Gastroesophageal sphincter (tissue), 4 donors: ENCODE measurements around the gene TRERF1. TPM values are rescaled to one million over a fixed set of nuclear protein-coding genes. Genes with fewer than 3 reads are reported as not detected.

Experiments used
- ATAC-seq: fragments of 150-250 bp; one replicate; pipeline ENCODE4 v1.9.1; 2016; ENCODE audit warnings: mild to moderate bottlenecking, moderate library complexity
- H3K27ac ChIP-seq, 4 donors: fragments of 200-600 bp; sonication (generic) in 3 of 4; 1 replicate in 3 of 4; 2 replicates in 1 of 4; pipeline ENCODE4 v1.5.1; 2016 to 2019
- H3K27me3 ChIP-seq: fragments of 200-600 bp; sonication (generic); one replicate; pipeline ENCODE4 v1.5.1; 2019
- H3K36me3 ChIP-seq, 2 donors: fragments of 200-600 bp; sonication (generic); one replicate each; pipeline ENCODE4 v1.5.1; 2019; ENCODE audit warnings: control low read depth in 1 of 2
- H3K4me1 ChIP-seq, 3 donors: fragments of 200-600 bp; sonication (generic); 1 replicate in 2 of 3; 2 replicates in 1 of 3; pipeline ENCODE4 v1.5.1; 2016 to 2019; ENCODE audit warnings: control low read depth in 2 of 3
- H3K4me3 ChIP-seq, 2 donors: fragments of 200-600 bp; sonication (generic); one replicate each; pipeline ENCODE4 v1.5.1; 2019; ENCODE audit warnings: mild to moderate bottlenecking in 1 of 2, moderate library complexity in 1 of 2
- H3K9me3 ChIP-seq, 3 donors: fragments of 200-600 bp; sonication (generic); one replicate each; pipeline ENCODE4 v1.5.1; 2017 to 2019; ENCODE audit warnings: control low read depth in 2 of 3
- EP300 ChIP-seq: sonication (generic); formaldehyde crosslinking; IDR thresholded peaks from one replicate; pipeline ENCODE4 v1.6.1; 2017; ENCODE audit warnings: antibody characterized with exemption, mild to moderate bottlenecking
- POLR2A ChIP-seq, 2 donors: fragments of 450-650 bp; IDR thresholded peaks; one replicate each; pipeline ENCODE4 v1.6.1; 2017; ENCODE audit warnings: antibody characterized with exemption in 2 of 2, mild to moderate bottlenecking in 2 of 2, moderate library complexity in 1 of 2
- POLR2AphosphoS5 ChIP-seq: sonication (generic); formaldehyde crosslinking; IDR thresholded peaks from one replicate; pipeline ENCODE4 v1.6.1; 2017; ENCODE audit warnings: antibody characterized with exemption
- WGBS, 2 donors: methylation state at CpG; one replicate each; pipeline ENCODE4 v1.1.5; 2018; ENCODE audit warnings: low coverage in 1 of 2; 5-methylcytosine and 5-hydroxymethylcytosine counted together
- total RNA-seq, 4 donors: library from RNA; depleted of rRNA; stranded (reverse); fragments of >200 nt; gene quantifications; one replicate each; pipeline ENCODE4 v1.1.0, GENCODE V29; 2016
- TF ChIP-seq, protein P1 (sequence below), 4 experiments: fragments of 200-600 bp in 2 of 4; fragments of 450-650 bp in 2 of 4; sonication (generic) in 1 of 4; IDR thresholded peaks; one replicate each; pipeline ENCODE4 v1.5.1; 2017 to 2019; ENCODE audit warnings: antibody characterized with exemption in 4 of 4, mild to moderate bottlenecking in 2 of 4, moderate library complexity in 2 of 4

Gene TRERF1
- total RNA-seq, 4 donors from 2014 or later, result 3.2 to 7.4 (median 5.4) TPM

DNA sequence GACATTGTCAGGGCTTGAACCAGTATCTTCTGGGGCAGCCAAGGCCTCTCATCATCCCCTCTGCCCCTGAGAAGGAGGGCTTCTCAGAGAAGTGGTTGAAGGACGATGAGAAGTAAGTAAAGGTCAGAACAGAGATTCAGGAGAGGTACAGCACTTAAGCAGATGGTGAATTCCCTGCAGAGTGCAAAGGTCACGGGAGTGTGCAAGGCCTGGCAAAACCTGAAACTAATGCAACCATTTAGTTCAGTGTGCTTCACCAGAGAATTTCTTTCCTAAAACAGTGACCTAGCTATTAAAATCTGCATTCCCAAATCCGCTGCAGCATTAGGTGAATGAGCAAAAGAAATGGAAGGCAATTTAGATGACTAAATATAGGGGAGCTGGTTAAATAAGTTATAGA lies 58.4 kb downstream of the TRERF1 start:
- Histone ChIP-seq H3K9me3 (no peaks in the 10 kb centered on the region), H3K27me3 (no peaks in the 10 kb centered on the region), H3K4me1 (no peaks in the 10 kb centered on the region), H3K27ac (no peak overlapping the region), H3K4me3 (no peak overlapping the region), H3K36me3 (no peaks in the 10 kb centered on the region)
- TF ChIP-seq POLR2AphosphoS5, result no peak
- ATAC-seq, result no peak
- WGBS, 2 donors, result 81 to 100% methylated on average over 2 to 3 of the region's 3 CpGs

DNA sequence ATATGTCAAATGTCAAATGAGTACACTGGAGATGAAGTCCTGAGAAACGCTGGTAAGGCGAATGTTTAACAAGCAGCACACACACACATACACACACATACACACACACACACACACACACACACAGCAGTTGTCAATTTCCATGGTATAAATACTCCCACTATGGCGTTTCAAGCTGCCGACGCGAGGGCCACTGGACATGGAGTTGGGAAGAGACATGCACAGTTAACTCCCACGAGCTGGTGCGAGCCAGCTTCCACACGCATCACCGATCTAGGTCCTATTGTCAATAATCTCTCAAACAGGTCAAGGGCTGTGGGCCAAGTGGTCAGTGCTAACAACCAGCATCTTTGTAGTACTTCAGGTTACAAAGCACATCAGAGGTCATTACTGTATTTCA lies 58.9 kb downstream of the TRERF1 start:
- 91 to 100% methylated on average over 2 to 7 of the region's 10 CpGs for WGBS, 2 donors
- no peaks in the 10 kb centered on the region for H3K4me1 ChIP-seq
- no peak for ATAC-seq
- H3K4me3 ChIP-seq, result no peak overlapping the region
- no peaks in the 10 kb centered on the region for H3K27me3 ChIP-seq
- no peaks in the 10 kb centered on the region for H3K36me3 ChIP-seq
- H3K27ac ChIP-seq, result no peak overlapping the region
- no peak for TF ChIP-seq EP300
- no peak for TF ChIP-seq POLR2A (IDR thresholded peaks at IDR 0.05)
- no peaks in the 10 kb centered on the region for H3K9me3 ChIP-seq

DNA sequence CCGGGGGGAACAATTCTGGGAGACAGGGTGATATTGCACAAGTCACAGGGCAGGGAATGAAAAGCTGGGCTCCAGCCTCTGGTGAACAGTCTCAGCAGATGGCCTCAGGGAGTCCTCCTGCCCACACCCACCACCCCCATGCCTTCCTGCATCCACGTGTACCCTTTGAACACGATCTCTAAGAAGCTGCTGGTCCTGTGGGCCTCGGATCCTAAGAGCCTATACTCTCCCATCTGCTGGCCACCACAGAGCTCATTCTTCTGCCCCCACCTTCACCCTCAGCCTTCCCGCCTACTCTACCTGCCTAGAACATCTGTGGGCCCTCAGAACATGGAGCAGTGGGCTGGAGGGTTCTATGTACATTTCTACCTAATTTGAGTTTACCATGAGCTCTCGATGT lies 60.3 kb downstream of the TRERF1 start:
- H3K36me3 ChIP-seq, result no peaks in the 10 kb centered on the region
- ATAC-seq, result no peak
- H3K4me3 ChIP-seq, result no peak overlapping the region
- no peak overlapping the region for H3K27ac ChIP-seq
- H3K4me1 ChIP-seq, result no peaks in the 10 kb centered on the region
- TF ChIP-seq POLR2A (IDR thresholded peaks at IDR 0.05) (no peak), EP300 (no peak), POLR2AphosphoS5 (no peak)
- TF ChIP-seq, protein P1, sequence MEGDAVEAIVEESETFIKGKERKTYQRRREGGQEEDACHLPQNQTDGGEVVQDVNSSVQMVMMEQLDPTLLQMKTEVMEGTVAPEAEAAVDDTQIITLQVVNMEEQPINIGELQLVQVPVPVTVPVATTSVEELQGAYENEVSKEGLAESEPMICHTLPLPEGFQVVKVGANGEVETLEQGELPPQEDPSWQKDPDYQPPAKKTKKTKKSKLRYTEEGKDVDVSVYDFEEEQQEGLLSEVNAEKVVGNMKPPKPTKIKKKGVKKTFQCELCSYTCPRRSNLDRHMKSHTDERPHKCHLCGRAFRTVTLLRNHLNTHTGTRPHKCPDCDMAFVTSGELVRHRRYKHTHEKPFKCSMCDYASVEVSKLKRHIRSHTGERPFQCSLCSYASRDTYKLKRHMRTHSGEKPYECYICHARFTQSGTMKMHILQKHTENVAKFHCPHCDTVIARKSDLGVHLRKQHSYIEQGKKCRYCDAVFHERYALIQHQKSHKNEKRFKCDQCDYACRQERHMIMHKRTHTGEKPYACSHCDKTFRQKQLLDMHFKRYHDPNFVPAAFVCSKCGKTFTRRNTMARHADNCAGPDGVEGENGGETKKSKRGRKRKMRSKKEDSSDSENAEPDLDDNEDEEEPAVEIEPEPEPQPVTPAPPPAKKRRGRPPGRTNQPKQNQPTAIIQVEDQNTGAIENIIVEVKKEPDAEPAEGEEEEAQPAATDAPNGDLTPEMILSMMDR (IDR thresholded peaks at IDR 0.05), result no peak
- H3K27me3 ChIP-seq, result no peaks in the 10 kb centered on the region
- 90 to 91% methylated on average over 4 to 6 of the region's 6 CpGs for WGBS, 2 donors
- no peaks in the 10 kb centered on the region for H3K9me3 ChIP-seq

DNA sequence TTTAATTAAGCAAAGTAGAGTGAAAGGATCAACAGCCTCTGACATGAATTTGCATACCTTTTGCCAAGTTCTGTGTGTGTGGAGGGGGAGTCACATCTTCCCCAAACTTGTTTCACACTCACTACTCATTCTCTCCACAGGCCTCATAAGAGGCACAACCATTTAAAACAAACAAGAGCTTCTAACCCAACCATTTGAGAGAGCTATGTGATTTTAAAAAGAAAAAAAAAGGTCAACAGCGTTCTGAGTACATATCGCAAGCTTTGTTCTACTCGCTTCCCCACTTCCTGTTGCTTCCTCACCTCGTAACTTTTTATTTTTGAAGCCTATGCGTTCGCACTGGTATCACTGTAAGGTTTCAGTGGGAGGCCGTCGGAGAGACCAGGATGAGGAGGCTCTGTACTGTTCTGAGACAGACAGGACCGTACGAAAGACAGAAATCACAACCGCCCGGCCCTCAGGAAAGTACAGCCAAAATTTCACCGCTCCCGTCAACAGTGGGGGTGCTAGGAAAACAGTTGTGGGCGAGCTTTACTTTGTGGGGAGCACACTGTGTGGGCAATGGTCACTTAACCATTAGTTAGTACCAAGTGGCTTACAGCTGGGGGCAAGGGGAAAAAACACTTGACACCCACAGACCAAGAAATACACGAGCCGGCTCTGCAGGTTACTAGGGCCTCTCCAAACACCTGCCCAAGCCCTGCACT lies 61.3 kb downstream of the TRERF1 start:
- no peak for ATAC-seq
- Histone ChIP-seq H3K9me3 (no peaks in the 10 kb centered on the region), H3K27ac (peak overlapping the region in 1 of 4 donors; percentile 7), H3K36me3 (no peaks in the 10 kb centered on the region), H3K4me1 (no peaks in the 10 kb centered on the region), H3K27me3 (no peaks in the 10 kb centered on the region), H3K4me3 (no peak overlapping the region)
- 83 to 86% methylated on average over 8 to 16 of the region's 17 CpGs for whole genome bisulfite sequencing, 2 donors
- TF ChIP-seq EP300 (no peak), POLR2AphosphoS5 (no peak), POLR2A (IDR thresholded peaks at IDR 0.05) (no peak)
- TF ChIP-seq, protein P1 (IDR thresholded peaks at IDR 0.05), result no peak

DNA sequence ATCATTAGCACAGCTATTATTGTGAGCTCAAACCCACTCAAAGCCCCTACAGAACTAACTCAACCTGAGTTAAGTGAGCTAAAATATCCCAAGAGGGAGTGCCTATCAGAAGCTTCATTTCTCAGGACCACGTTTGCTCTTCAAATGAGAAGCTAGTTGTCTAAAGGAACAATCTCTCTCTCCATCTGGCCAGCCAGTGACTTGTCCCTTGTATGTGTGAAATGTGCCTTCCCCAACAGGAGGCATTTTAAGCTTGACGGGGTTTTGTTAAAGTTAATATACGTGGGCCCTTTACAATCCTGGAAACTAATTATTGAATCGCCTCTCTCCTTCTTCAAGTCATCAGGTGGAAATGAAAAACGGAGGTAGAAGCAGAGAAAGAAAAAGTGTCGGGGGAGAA lies 62.0 kb downstream of the TRERF1 start:
- Histone ChIP-seq H3K36me3 (no peaks in the 10 kb centered on the region), H3K4me1 (no peaks in the 10 kb centered on the region), H3K4me3 (no peak overlapping the region), H3K9me3 (no peaks in the 10 kb centered on the region), H3K27ac (no peak overlapping the region), H3K27me3 (no peaks in the 10 kb centered on the region)
- no peak for TF ChIP-seq EP300
- TF ChIP-seq, protein P1 (IDR thresholded peaks at IDR 0.05), result no peak
- TF ChIP-seq POLR2A (IDR thresholded peaks at IDR 0.05), result no peak
- no peak for TF ChIP-seq POLR2AphosphoS5
- 75 to 82% methylated on average over 6 of the region's 6 CpGs for WGBS, 2 donors
- no peak for ATAC-seq

DNA sequence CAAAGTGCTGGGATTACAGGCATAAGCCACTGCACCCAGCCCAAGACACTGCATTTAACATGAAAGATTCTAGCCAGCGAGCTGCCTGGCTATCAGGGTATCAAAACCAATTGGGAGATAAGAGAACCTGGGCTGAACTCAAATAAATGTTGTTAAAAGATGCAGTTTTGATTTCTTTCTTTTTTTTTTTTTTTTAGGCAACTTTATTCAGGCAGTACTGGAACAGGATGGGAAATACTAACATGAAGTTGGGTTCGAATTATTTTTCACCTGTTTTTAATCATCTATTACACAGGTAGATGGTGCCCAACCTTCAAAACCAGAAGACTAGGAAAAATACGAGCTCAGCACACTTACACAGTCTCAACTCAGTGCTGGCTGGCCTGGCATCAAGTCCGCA lies 63.7 kb downstream of the TRERF1 start:
- no peak for TF ChIP-seq EP300
- TF ChIP-seq, protein P1 (IDR thresholded peaks at IDR 0.05), result no peak
- TF ChIP-seq POLR2AphosphoS5, result no peak
- no peak for TF ChIP-seq POLR2A (IDR thresholded peaks at IDR 0.05)
- Histone ChIP-seq H3K9me3 (no peaks in the 10 kb centered on the region), H3K27ac (no peak overlapping the region), H3K4me1 (no peaks in the 10 kb centered on the region), H3K4me3 (no peak overlapping the region), H3K27me3 (no peaks in the 10 kb centered on the region), H3K36me3 (no peaks in the 10 kb centered on the region)
- no peak for ATAC-seq
- 89 to 100% methylated on average over 3 to 4 of the region's 4 CpGs for WGBS, 2 donors
